Endothelial cell of umbilical vein (primary cell): ENCODE results near the gene TTR. TPM values are rescaled to one million over a fixed set of nuclear protein-coding genes. Genes with fewer than 3 reads are reported as not detected.

ENCODE experiments used
- BruUV-seq: library from RNA; stranded (reverse); fragments of 400-500 nt; replicated peaks from 2 replicates; lab custom pipeline; 2021; lab: Mats Ljungman, UMichigan
- CTCF ChIA-PET: fragments of 300-600, 350-600 bp; sonication (Branson Sonifier 250); formaldehyde crosslinking; loops from one replicate; lab custom pipeline; 2021; ENCODE audit warnings: antibody characterized with exemption, inconsistent platforms; lab: Charles Lee
- POLR2A ChIA-PET: fragments of 300-600, 350-600 bp; sonication (Branson Sonifier 250); formaldehyde crosslinking; loops from one replicate; lab custom pipeline; 2021; ENCODE audit warnings: antibody characterized with exemption, inconsistent platforms; lab: Charles Lee
- DNase-seq: peaks from one replicate; pipeline ENCODE4 v3.0.0-alpha.2; 2011; ENCODE audit warnings: low read depth, low spot score
- FAIRE-seq: peaks from 2 replicates; lab custom pipeline; 2011; peaks lifted over from hg19 to GRCh38; lab: Jason Lieb, UNC
- H2AFZ ChIP-seq: 2 replicates; pipeline ENCODE4 v1.6.0; 2012; ENCODE audit warnings: low read depth, low read length, control low read depth, inconsistent platforms
- H3K27ac ChIP-seq: 2 replicates; pipeline ENCODE4 v1.5.1; 2011; ENCODE audit warnings: low read depth, mild to moderate bottlenecking, control low read depth, low read length, moderate library complexity; ENCODE audit not compliant: insufficient read depth
- H3K27me3 ChIP-seq, 2 experiments: 2 replicates each; pipeline versions ENCODE4 v1.6.0 to v1.6.1; 2011; ENCODE audit warnings: low read length in 2 of 2, mixed read lengths in 1 of 2; ENCODE audit not compliant: control insufficient read depth in 2 of 2, insufficient read depth in 2 of 2
- H3K36me3 ChIP-seq, 2 experiments: 2 replicates in 1 of 2; 3 replicates in 1 of 2; pipeline ENCODE4 v1.5.1; 2011; ENCODE audit warnings: low read length in 2 of 2, mild to moderate bottlenecking in 1 of 2, moderate library complexity in 1 of 2; ENCODE audit not compliant: control insufficient read depth in 2 of 2, insufficient read depth in 2 of 2; ENCODE audit errors: extremely low read depth in 1 of 2
- H3K4me1 ChIP-seq: 3 replicates; pipeline ENCODE4 v1.5.1; 2011; ENCODE audit warnings: mild to moderate bottlenecking, low read length; ENCODE audit not compliant: control insufficient read depth, insufficient read depth; ENCODE audit errors: extremely low read depth
- H3K4me2 ChIP-seq: 2 replicates; pipeline ENCODE4 v1.6.1; 2011; ENCODE audit warnings: low read length, control low read depth, mixed read lengths; ENCODE audit not compliant: insufficient read depth
- H3K4me3 ChIP-seq, 3 experiments: fragments of 200-600 bp in 1 of 3; sonication (generic), shearing (Covaris generic) in 1 of 3; replicated peaks in 1 of 3; 2 replicates each; pipeline ENCODE4 v1.5.1; 2011 to 2016; ENCODE audit warnings: control low read depth in 3 of 3, low read length in 3 of 3, mild to moderate bottlenecking in 2 of 3, inconsistent platforms in 1 of 3, low read depth in 1 of 3, moderate library complexity in 1 of 3; ENCODE audit not compliant: insufficient read depth in 1 of 3
- H3K79me2 ChIP-seq: 2 replicates; pipeline ENCODE4 v1.6.0; 2012; ENCODE audit warnings: low read length, inconsistent platforms; ENCODE audit not compliant: control insufficient read depth, insufficient read depth
- H3K9ac ChIP-seq: replicated peaks from 2 replicates; pipeline ENCODE3; 2011; ENCODE audit warnings: low read length, control low read depth; ENCODE audit not compliant: insufficient read depth; ENCODE audit errors: extremely low read depth
- H3K9me1 ChIP-seq: replicated peaks from 3 replicates; pipeline ENCODE4 v1.6.0; 2011; ENCODE audit warnings: mild to moderate bottlenecking, low read length; ENCODE audit not compliant: control insufficient read depth, insufficient read depth; ENCODE audit errors: extremely low read depth
- H3K9me3 ChIP-seq: replicated peaks from 2 replicates; pipeline ENCODE4 v1.5.1; 2012; ENCODE audit warnings: low read length, inconsistent platforms; ENCODE audit not compliant: control insufficient read depth, insufficient read depth
- H4K20me1 ChIP-seq: replicated peaks from 2 replicates; pipeline ENCODE3; 2011; ENCODE audit warnings: mild to moderate bottlenecking, low read length; ENCODE audit not compliant: control insufficient read depth, insufficient read depth; ENCODE audit errors: extremely low read depth
- CTCF ChIP-seq, 2 donors: IDR thresholded peaks; 1 replicate in 1 of 2; 2 replicates in 1 of 2; pipeline ENCODE4 v1.5.1; 2011; ENCODE audit warnings: low read length in 2 of 2, mild to moderate bottlenecking in 2 of 2, moderate library complexity in 2 of 2, control low read depth in 1 of 2, inconsistent platforms in 1 of 2, low read depth in 1 of 2; ENCODE audit not compliant: insufficient read depth in 1 of 2; ENCODE audit errors: extremely low read depth in 1 of 2
- EZH2 ChIP-seq: IDR thresholded peaks from 2 replicates; pipeline ENCODE4 v1.6.1; 2012; ENCODE audit warnings: borderline replicate concordance, low read depth, mild to moderate bottlenecking, moderate library complexity, low read length, inconsistent platforms; ENCODE audit not compliant: severe bottlenecking
- FOS ChIP-seq: IDR thresholded peaks from 2 replicates; pipeline ENCODE4 v1.6.1; 2011; ENCODE audit warnings: mild to moderate bottlenecking, low read length, moderate library complexity, borderline replicate concordance; ENCODE audit not compliant: insufficient read depth
- GATA2 ChIP-seq: IDR thresholded peaks from 2 replicates; pipeline ENCODE4 v1.7.0; 2011; ENCODE audit warnings: low read depth, mild to moderate bottlenecking, moderate library complexity, mixed read lengths, low read length; ENCODE audit not compliant: insufficient read length, insufficient read depth
- JUN ChIP-seq: IDR thresholded peaks from 2 replicates; pipeline ENCODE4 v1.6.1; 2011; ENCODE audit warnings: borderline replicate concordance, low read depth; ENCODE audit not compliant: insufficient read length, insufficient read depth
- MAX ChIP-seq: IDR thresholded peaks from 2 replicates; pipeline ENCODE4 v1.6.1; 2011; ENCODE audit not compliant: insufficient read depth, insufficient read length
- MYC ChIP-seq: IDR thresholded peaks from one replicate; pipeline ENCODE4 v1.6.1; 2011; ENCODE audit warnings: mild to moderate bottlenecking, low read depth, low read length
- POLR2A ChIP-seq: IDR thresholded peaks from 2 replicates; pipeline ENCODE4 v1.6.1; 2012; ENCODE audit warnings: low read depth, mild to moderate bottlenecking, control low read depth, low read length
- POLR2AphosphoS5 ChIP-seq: IDR thresholded peaks from 2 replicates; pipeline ENCODE4 v1.6.1; 2012; ENCODE audit warnings: low read depth, mild to moderate bottlenecking, control low read depth, low read length, moderate library complexity; ENCODE audit not compliant: insufficient read depth
- dilution Hi-C: fragments of 300-500 bp; cut with MboI; formaldehyde crosslinking; loops from one replicate; pipeline ENCODE4 v1.15.0; 2019; ENCODE audit warnings: low sequenced_read_pairs; ENCODE audit not compliant: extremely low pct_ligation_motif_present
- intact Hi-C: fragments of 100-400 bp; cut with micrococcal nuclease; formaldehyde crosslinking; loops from one replicate; pipeline ENCODE4 v1.10.0; 2022
- polyA plus RNA-seq, 4 experiments: library from polyadenylated mRNA; depleted of rRNA in 3 of 4; stranded (reverse) in 3 of 4; unstranded in 1 of 4; fragments of >200 nt; gene quantifications; 2 replicates each; pipeline versions ENCODE4 v1.2.1 to v1.2.3, GENCODE V29; 2011 to 2012; ENCODE audit warnings: missing spikeins in 1 of 4
- total RNA-seq: library from RNA; stranded (reverse); gene quantifications from 2 replicates; pipeline ENCODE4 v1.2.3, GENCODE V29; 2021

Gene TTR
- total and polyA plus RNA-seq, 2 donors (not counting 3 experiments of a cell fraction or from before 2014, with no cell fraction given), result not detected

DNA sequence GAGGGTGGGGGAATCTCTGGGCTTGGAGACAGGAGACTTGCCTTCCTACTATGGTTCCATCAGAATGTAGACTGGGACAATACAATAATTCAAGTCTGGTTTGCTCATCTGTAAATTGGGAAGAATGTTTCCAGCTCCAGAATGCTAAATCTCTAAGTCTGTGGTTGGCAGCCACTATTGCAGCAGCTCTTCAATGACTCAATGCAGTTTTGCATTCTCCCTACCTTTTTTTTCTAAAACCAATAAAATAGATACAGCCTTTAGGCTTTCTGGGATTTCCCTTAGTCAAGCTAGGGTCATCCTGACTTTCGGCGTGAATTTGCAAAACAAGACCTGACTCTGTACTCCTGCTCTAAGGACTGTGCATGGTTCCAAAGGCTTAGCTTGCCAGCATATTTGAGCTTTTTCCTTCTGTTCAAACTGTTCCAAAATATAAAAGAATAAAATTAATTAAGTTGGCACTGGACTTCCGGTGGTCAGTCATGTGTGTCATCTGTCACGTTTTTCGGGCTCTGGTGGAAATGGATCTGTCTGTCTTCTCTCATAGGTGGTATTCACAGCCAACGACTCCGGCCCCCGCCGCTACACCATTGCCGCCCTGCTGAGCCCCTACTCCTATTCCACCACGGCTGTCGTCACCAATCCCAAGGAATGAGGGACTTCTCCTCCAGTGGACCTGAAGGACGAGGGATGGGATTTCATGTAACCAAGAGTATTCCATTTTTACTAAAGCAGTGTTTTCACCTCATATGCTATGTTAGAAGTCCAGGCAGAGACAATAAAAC lies 6.5 kb downstream of the TTR start:
- CTCF ChIA-PET, result interaction anchor here (1.2 kb wide), 1 partner anchor 12 kb away, joined by 3 read pairs; no protein-coding TSS in a partner anchor

More for the DNA sequence above, 6.5 kb downstream of the TTR start:
- Histone ChIP-seq H3K27me3 (peaks cover 0 to 3% of the 10 kb centered on the region in 2 experiments), H3K79me2 (no peaks in the 10 kb centered on the region), H3K4me1 (no peaks in the 10 kb centered on the region), H3K36me3 (no peaks in the 10 kb centered on the region), H3K9me3 (no peaks in the 10 kb centered on the region), H3K9ac (no peak overlapping the region), H2AFZ (no peak overlapping the region), H3K4me2 (no peak overlapping the region), H4K20me1 (no peaks in the 10 kb centered on the region), H3K4me3 (no peak overlapping the region), H3K9me1 (no peaks in the 10 kb centered on the region), H3K27ac (no peak overlapping the region)
- FAIRE-seq, result no peak
- no TSS peak for BruUV-seq
- POLR2A ChIA-PET, result no interaction called here
- intact Hi-C loops (no loop called here), dilution Hi-C loops (no loop called here)
- no peak for DNase-seq
- no peak for TF ChIP-seq POLR2A
- no peak for TF ChIP-seq CTCF (IDR thresholded peaks at IDR 0.05; ENCODE audit: extremely low read depth in 1 of 2, insufficient read depth in 1 of 2, low read depth in 1 of 2, low read length in 2 of 2)
- TF ChIP-seq MAX, result no peak
- TF ChIP-seq JUN, result no peak
- TF ChIP-seq MYC, result no peak
- no peak for TF ChIP-seq EZH2
- no peak for TF ChIP-seq FOS
- TF ChIP-seq GATA2, result no peak
- no peak for TF ChIP-seq POLR2AphosphoS5
